ENCODE results near the gene NR1I3.
"Not testable (repeated sequence)": the region's sequence is repeated elsewhere in the genome, so short reads cannot be mapped to it uniquely, and the experiment has no call there.

The NR1I3 gene

GRCh38 chr1:161226759-161227158, 11.2 kb downstream of the NR1I3 start:
- Histone ChIP-seq H3K4me3 (ENCODE audit: low read depth, low read length) (peak overlapping the region; percentile 96), H3K9me3 (no peaks in the 10 kb centered on the region), H3K27me3 (no peaks in the 10 kb centered on the region), H3K4me1 (peaks cover 13% of the 10 kb centered on the region), H3K36me3 (peaks cover 14% of the 10 kb centered on the region)
- no peak for TF ChIP-seq CTCF (IDR thresholded peaks at IDR 0.05; ENCODE audit: low read depth, low read length)
- no peak for DNase-seq

GRCh38 chr1:161226320-161226711, 11.7 kb downstream of the NR1I3 start:
- H3K36me3 ChIP-seq, result peaks cover 14% of the 10 kb centered on the region
- H3K4me1 ChIP-seq, result peaks cover 13% of the 10 kb centered on the region
- H3K4me3 ChIP-seq (ENCODE audit: low read depth, low read length), result peak overlapping the region; percentile 96
- no peak for TF ChIP-seq CTCF (IDR thresholded peaks at IDR 0.05; ENCODE audit: low read depth, low read length)
- no peaks in the 10 kb centered on the region for H3K9me3 ChIP-seq
- H3K27me3 ChIP-seq, result no peaks in the 10 kb centered on the region
- DNase-seq, result no peak

GRCh38 chr1:161225534-161226319, 12.3 kb downstream of the NR1I3 start, which contains the start of gene TOMM40L:
Gene TOMM40L (plus strand): TSS chr1:161226060. CDS start chr1:161226490, 430 bp downstream.
- Histone ChIP-seq H3K36me3 (peaks cover 14% of the 10 kb centered on the region), H3K4me3 (ENCODE audit: low read depth, low read length) (peak within 1 kb of the TSS; percentile 96), H3K4me1 (peaks cover 13% of the 10 kb centered on the region), H3K9me3 (no peaks in the 10 kb centered on the region), H3K27me3 (no peaks in the 10 kb centered on the region)
- peak; percentile 66 for TF ChIP-seq CTCF (IDR thresholded peaks at IDR 0.05; ENCODE audit: low read depth, low read length)
- peak; percentile 91 for DNase-seq

GRCh38 chr1:161225178-161225533, 12.8 kb downstream of the NR1I3 start:
- no peak for DNase-seq
- peak overlapping the region; percentile 2; the same call in 1 of the 2 replicates for H3K4me3 ChIP-seq (ENCODE audit: low read depth, low read length)
- no peaks in the 10 kb centered on the region for H3K9me3 ChIP-seq
- TF ChIP-seq CTCF (IDR thresholded peaks at IDR 0.05; ENCODE audit: low read depth, low read length), result no peak
- H3K36me3 ChIP-seq, result peaks cover 14% of the 10 kb centered on the region
- H3K4me1 ChIP-seq, result peaks cover 13% of the 10 kb centered on the region
- H3K27me3 ChIP-seq, result no peaks in the 10 kb centered on the region

- Histone ChIP-seq H3K4me1 (peaks cover 13% of the 10 kb centered on the region), H3K36me3 (peaks cover 14% of the 10 kb centered on the region)
- not testable (repeated sequence) for H3K9me3 ChIP-seq; H3K27me3 ChIP-seq; DNase-seq; H3K4me3 ChIP-seq (ENCODE audit: low read depth, low read length)
Observed at GRCh38 chr1:161224695-161225087, 13.3 kb downstream of the NR1I3 start.

- Histone ChIP-seq H3K4me3 (ENCODE audit: low read depth, low read length) (no peak overlapping the region), H3K36me3 (peaks cover 11% of the 10 kb centered on the region), H3K27me3 (no peaks in the 10 kb centered on the region), H3K4me1 (peaks cover 13% of the 10 kb centered on the region), H3K9me3 (no peaks in the 10 kb centered on the region)
- no peak for DNase-seq
- no peak for TF ChIP-seq CTCF (IDR thresholded peaks at IDR 0.05; ENCODE audit: low read depth, low read length)
Observed at GRCh38 chr1:161223805-161224694, 14.0 kb downstream of the NR1I3 start.
